Stimulated activated CD8-positive, alpha-beta memory T cell treated with anti-CD3 and anti-CD28 coated beads, Interleukin-7, amount 100 ng/mL, for 48 hours (primary cell): ENCODE data around the gene PPFIBP1.
"Not testable (repeated sequence)": the region's sequence is repeated elsewhere in the genome, so short reads cannot be mapped to it uniquely, and the experiment has no call there.

Source experiments
- DNase-seq, 2 donors: peaks; one replicate each; pipeline ENCODE4 v3.0.0-alpha.2; 2020; ENCODE audit warnings: low read depth in 1 of 2; ENCODE audit errors: extremely low read depth in 1 of 2

The PPFIBP1 gene

GRCh38 chr12:27652174-27652763 lies 128.3 kb downstream of the PPFIBP1 start:
- DNase-seq = no peak

GRCh38 chr12:27653661-27654060 lies 129.7 kb downstream of the PPFIBP1 start:
- no peak for DNase-seq

- not testable (repeated sequence) for DNase-seq
These were observed 131.5 kb downstream of the PPFIBP1 start for GRCh38 chr12:27655476-27655875.

GRCh38 chr12:27657296-27657695 lies 133.3 kb downstream of the PPFIBP1 start:
- DNase-seq = no peak

GRCh38 chr12:27665704-27666103 lies 141.7 kb downstream of the PPFIBP1 start:
- DNase-seq = no peak

- DNase-seq = no peak
These were observed 142.5 kb downstream of the PPFIBP1 start for GRCh38 chr12:27666510-27666909.

GRCh38 chr12:27667540-27667939 lies 143.5 kb downstream of the PPFIBP1 start:
- DNase-seq = no peak

- no peak for DNase-seq
These were observed 148.0 kb downstream of the PPFIBP1 start for GRCh38 chr12:27672051-27672450.

GRCh38 chr12:27672643-27673042 lies 148.6 kb downstream of the PPFIBP1 start:
- DNase-seq = no peak

GRCh38 chr12:27673101-27673718 lies 149.2 kb downstream of the PPFIBP1 start:
- no peak for DNase-seq

GRCh38 chr12:27674989-27675388 lies 151.0 kb downstream of the PPFIBP1 start:
- no peak for DNase-seq

GRCh38 chr12:27680619-27681018 lies 156.6 kb downstream of the PPFIBP1 start:
- no peak for DNase-seq

GRCh38 chr12:27682534-27682933 lies 158.5 kb downstream of the PPFIBP1 start:
- DNase-seq = no peak

GRCh38 chr12:27685274-27685673 lies 161.3 kb downstream of the PPFIBP1 start:
- no peak for DNase-seq

GRCh38 chr12:27686147-27686546 lies 162.1 kb downstream of the PPFIBP1 start:
- DNase-seq = no peak

- DNase-seq = no peak
These were observed 164.7 kb downstream of the PPFIBP1 start for GRCh38 chr12:27688671-27689070.

- no peak for DNase-seq
These were observed 165.7 kb downstream of the PPFIBP1 start for GRCh38 chr12:27689558-27690180.

- DNase-seq = no peak
These were observed 169.4 kb downstream of the PPFIBP1 start for GRCh38 chr12:27693403-27693802.

- DNase-seq = no peak
These were observed 171.7 kb downstream of the PPFIBP1 start for GRCh38 chr12:27695556-27696292.

GRCh38 chr12:27696293-27696652 lies 172.3 kb downstream of the PPFIBP1 start, which contains the start of gene REP15:
Gene REP15, plus strand, starts transcription at chr12:27696447. Its CDS starts 116 bp downstream, at chr12:27696563.
- no peak for DNase-seq

- DNase-seq = no peak
These were observed 173.0 kb downstream of the PPFIBP1 start for GRCh38 chr12:27696864-27697564.
